Sigmoid colon (tissue), 4 donors: ENCODE measurements around the gene GNAQ.

Source experiments
- CTCF ChIP-seq, 4 experiments: fragments of 450-650 bp in 3 of 4; fragments of 200-600 bp in 1 of 4; IDR thresholded peaks; one replicate each; pipeline ENCODE4 v1.5.1; 2016 to 2019; ENCODE audit warnings: antibody characterized with exemption in 4 of 4, mild to moderate bottlenecking in 3 of 4, moderate library complexity in 2 of 4
- EP300 ChIP-seq, 4 donors: sonication (generic); formaldehyde crosslinking; IDR thresholded peaks; one replicate each; pipeline ENCODE4 v1.6.1; 2017; ENCODE audit warnings: antibody characterized with exemption in 4 of 4
- POLR2AphosphoS5 ChIP-seq, 4 donors: sonication (generic); formaldehyde crosslinking; IDR thresholded peaks; one replicate each; pipeline ENCODE4 v1.6.1; 2017; ENCODE audit warnings: antibody characterized with exemption in 4 of 4

GRCh38 chr9:77916820-77917219 is 114.8 kb downstream of the GNAQ start:
- TF ChIP-seq CTCF (IDR thresholded peaks at IDR 0.05) (no peak), POLR2AphosphoS5 (IDR thresholded peaks at IDR 0.05) (no peak), EP300 (IDR thresholded peaks at IDR 0.05) (no peak)
